ENCODE data around the gene PRRT1B.

DNA sequence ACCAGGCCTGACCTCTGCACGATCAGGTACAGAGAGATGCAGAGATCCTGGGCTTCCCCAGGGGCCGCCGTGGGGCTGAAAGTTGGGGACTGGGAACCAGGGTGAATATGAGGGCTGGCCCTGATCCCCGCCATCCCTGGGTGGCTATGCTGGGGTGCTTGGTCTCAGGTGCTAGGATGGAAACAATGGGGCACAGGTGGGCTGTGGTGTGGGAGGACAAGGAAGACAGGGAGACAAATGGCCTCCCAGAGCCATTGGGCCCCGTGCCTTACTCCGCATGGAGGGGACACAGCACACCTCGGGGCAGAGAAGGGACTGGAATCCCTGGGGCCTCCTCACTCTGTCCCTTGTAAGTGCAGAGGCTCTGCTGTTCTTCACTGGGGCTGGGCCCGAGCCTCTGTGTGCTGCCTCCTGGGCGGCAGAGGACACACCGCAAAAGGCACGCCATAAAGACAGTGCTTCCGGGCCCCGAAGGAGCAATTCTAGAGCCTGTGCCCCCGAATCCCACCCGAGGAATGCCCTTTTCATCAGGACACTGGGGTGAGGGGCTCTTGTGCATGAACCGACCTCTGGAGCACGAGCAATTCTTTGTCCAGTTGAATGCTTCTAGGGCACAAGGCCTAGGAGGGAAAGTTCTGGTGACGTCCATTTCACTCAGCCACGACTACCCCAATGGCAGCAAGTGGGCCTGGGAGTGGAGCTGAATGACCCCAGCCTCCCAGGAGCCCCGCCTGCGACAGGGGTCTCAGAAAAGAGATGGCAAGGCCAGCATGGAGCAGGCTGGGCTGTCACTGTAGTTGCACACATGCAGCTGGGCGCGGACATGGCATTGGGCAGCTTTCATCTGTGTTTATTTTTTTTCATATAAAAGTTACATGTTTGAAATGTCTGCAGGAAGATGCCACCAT, 30.9 kb downstream of the PRRT1B start:
- TF ChIP-seq, protein P1, sequence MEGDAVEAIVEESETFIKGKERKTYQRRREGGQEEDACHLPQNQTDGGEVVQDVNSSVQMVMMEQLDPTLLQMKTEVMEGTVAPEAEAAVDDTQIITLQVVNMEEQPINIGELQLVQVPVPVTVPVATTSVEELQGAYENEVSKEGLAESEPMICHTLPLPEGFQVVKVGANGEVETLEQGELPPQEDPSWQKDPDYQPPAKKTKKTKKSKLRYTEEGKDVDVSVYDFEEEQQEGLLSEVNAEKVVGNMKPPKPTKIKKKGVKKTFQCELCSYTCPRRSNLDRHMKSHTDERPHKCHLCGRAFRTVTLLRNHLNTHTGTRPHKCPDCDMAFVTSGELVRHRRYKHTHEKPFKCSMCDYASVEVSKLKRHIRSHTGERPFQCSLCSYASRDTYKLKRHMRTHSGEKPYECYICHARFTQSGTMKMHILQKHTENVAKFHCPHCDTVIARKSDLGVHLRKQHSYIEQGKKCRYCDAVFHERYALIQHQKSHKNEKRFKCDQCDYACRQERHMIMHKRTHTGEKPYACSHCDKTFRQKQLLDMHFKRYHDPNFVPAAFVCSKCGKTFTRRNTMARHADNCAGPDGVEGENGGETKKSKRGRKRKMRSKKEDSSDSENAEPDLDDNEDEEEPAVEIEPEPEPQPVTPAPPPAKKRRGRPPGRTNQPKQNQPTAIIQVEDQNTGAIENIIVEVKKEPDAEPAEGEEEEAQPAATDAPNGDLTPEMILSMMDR (IDR thresholded peaks at IDR 0.05), result no peak
- no peak for TF ChIP-seq POLR2A (IDR thresholded peaks at IDR 0.05)
